Karpas-422 (cell line): Measurements from ENCODE around the gene HES5. TPM values are rescaled to one million over a fixed set of nuclear protein-coding genes. Genes with fewer than 3 reads are reported as not detected.

Source experiments
- DNase-seq: peaks from one replicate; pipeline ENCODE4 v3.0.0-alpha.2; 2015
- H2AFZ ChIP-seq: fragments of 200-600 bp; sonication (generic); 2 replicates; pipeline ENCODE4 v1.6.1; 2014; ENCODE audit warnings: antibody characterized with exemption, low read length, mixed read lengths
- H3K27ac ChIP-seq: fragments of 200-600 bp; sonication (generic); 2 replicates; pipeline ENCODE4 v1.5.1; 2014; ENCODE audit warnings: mild to moderate bottlenecking, low read length, moderate library complexity
- H3K27me3 ChIP-seq: fragments of 200-600 bp; sonication (generic); 2 replicates; pipeline ENCODE4 v1.6.1; 2014; ENCODE audit warnings: low read length, mixed read lengths
- H3K36me3 ChIP-seq: fragments of 200-600 bp; sonication (generic); 2 replicates; pipeline ENCODE4 v1.6.1; 2014; ENCODE audit warnings: low read length, mixed read lengths; ENCODE audit not compliant: insufficient read depth
- H3K4me1 ChIP-seq: fragments of 200-600 bp; sonication (generic); 2 replicates; pipeline ENCODE4 v1.6.1; 2014; ENCODE audit warnings: mild to moderate bottlenecking, low read length, mixed read lengths
- H3K4me2 ChIP-seq: fragments of 200-600 bp; sonication (generic); 2 replicates; pipeline ENCODE4 v1.6.1; 2014; ENCODE audit warnings: low read length, low read depth, mild to moderate bottlenecking; ENCODE audit not compliant: poor library complexity, severe bottlenecking
- H3K4me3 ChIP-seq: fragments of 200-600 bp; sonication (generic); 2 replicates; pipeline ENCODE4 v1.5.1; 2014; ENCODE audit warnings: mild to moderate bottlenecking, antibody characterized with exemption, low read length, mixed read lengths
- H3K79me2 ChIP-seq: fragments of 200-600 bp; sonication (generic); 2 replicates; pipeline ENCODE4 v1.6.1; 2014; ENCODE audit warnings: mild to moderate bottlenecking, low read length, mixed read lengths
- H3K9ac ChIP-seq: fragments of 200-600 bp; sonication (generic); 2 replicates; pipeline ENCODE4 v1.6.0; 2014; ENCODE audit warnings: low read length
- H3K9me2 ChIP-seq: fragments of 200-600 bp; sonication (generic), shearing (Covaris generic); replicated peaks from 2 replicates; pipeline ENCODE4 v1.6.0; 2014; ENCODE audit warnings: mild to moderate bottlenecking, low read length, moderate library complexity; ENCODE audit not compliant: insufficient read depth
- H3K9me3 ChIP-seq: fragments of 300-700, 200-600 bp; sonication (generic); 2 replicates; pipeline ENCODE4 v1.6.1; 2014; ENCODE audit warnings: low read length, mixed read lengths
- H4K20me1 ChIP-seq: fragments of 200-600 bp; sonication (generic); 2 replicates; pipeline ENCODE4 v1.6.1; 2014; ENCODE audit warnings: mild to moderate bottlenecking, antibody characterized with exemption, low read length, low read depth; ENCODE audit not compliant: insufficient read depth
- total RNA-seq: library from RNA; depleted of rRNA; stranded (reverse); fragments of >200 nt; shearing (Covaris generic); gene quantifications from 2 replicates; pipeline ENCODE4 v1.2.3, GENCODE V29; 2014; ENCODE audit warnings: low replicate concordance; rRNA removed

HES5 gene
- total RNA-seq, 1 experiment from 2014 or later: not detected

- no peak overlapping the region for H2AFZ ChIP-seq
- no peaks in the 10 kb centered on the region for H3K9me3 ChIP-seq
- no peaks in the 10 kb centered on the region for H3K36me3 ChIP-seq
- H4K20me1 ChIP-seq: peaks cover 14% of the 10 kb centered on the region; the same call in 1 of the 2 replicates
- no peaks in the 10 kb centered on the region for H3K79me2 ChIP-seq
- peaks cover 5% of the 10 kb centered on the region for H3K4me1 ChIP-seq
- H3K27ac ChIP-seq: no peak overlapping the region
- no peaks in the 10 kb centered on the region for H3K9me2 ChIP-seq
- no peaks in the 10 kb centered on the region for H3K27me3 ChIP-seq
- DNase-seq: no peak
- H3K4me3 ChIP-seq: no peak overlapping the region
- no peak overlapping the region for H3K9ac ChIP-seq
- no peak overlapping the region for H3K4me2 ChIP-seq
Measured at GRCh38 chr1:2480236-2480985, 49.7 kb downstream of the HES5 start.

GRCh38 chr1:2479618-2480017 lies 50.4 kb downstream of the HES5 start:
- Histone ChIP-seq H3K9me3 (no peaks in the 10 kb centered on the region), H3K9ac (no peak overlapping the region), H4K20me1 (peaks cover 14% of the 10 kb centered on the region; the same call in 1 of the 2 replicates), H3K27ac (no peak overlapping the region), H3K79me2 (no peaks in the 10 kb centered on the region), H3K4me3 (no peak overlapping the region), H3K27me3 (no peaks in the 10 kb centered on the region), H3K4me1 (peaks cover 1% of the 10 kb centered on the region), H3K9me2 (no peaks in the 10 kb centered on the region), H3K36me3 (no peaks in the 10 kb centered on the region), H2AFZ (no peak overlapping the region), H3K4me2 (no peak overlapping the region)
- DNase-seq: no peak

GRCh38 chr1:2479186-2479585 lies 50.9 kb downstream of the HES5 start:
- DNase-seq: no peak
- no peaks in the 10 kb centered on the region for H3K4me1 ChIP-seq
- H3K4me3 ChIP-seq: no peak overlapping the region

More at GRCh38 chr1:2479186-2479585, 50.9 kb downstream of the HES5 start:
- H2AFZ ChIP-seq: no peak overlapping the region
- no peak overlapping the region for H3K27ac ChIP-seq
- no peaks in the 10 kb centered on the region for H3K79me2 ChIP-seq
- no peaks in the 10 kb centered on the region for H3K36me3 ChIP-seq
- no peaks in the 10 kb centered on the region for H3K27me3 ChIP-seq
- H4K20me1 ChIP-seq: peaks cover 14% of the 10 kb centered on the region; the same call in 1 of the 2 replicates
- H3K4me2 ChIP-seq: no peak overlapping the region
- H3K9me2 ChIP-seq: no peaks in the 10 kb centered on the region
- no peaks in the 10 kb centered on the region for H3K9me3 ChIP-seq
- no peak overlapping the region for H3K9ac ChIP-seq

Other genes starting within 250 kb of the HES5 start
- 6.2 and 9.8 TPM in 2 replicates for gene MORN1, start 138.7 kb downstream of the HES5 start, total RNA-seq
- gene RER1, start 138.4 kb downstream of the HES5 start, total RNA-seq: 57.2 and 108 TPM in 2 replicates
- 21.4 and 32.4 TPM in 2 replicates for gene PEX10, start 117.7 kb downstream of the HES5 start, total RNA-seq
- 0.11 and 0.19 TPM in 2 replicates for gene PLCH2, start 54.0 kb downstream of the HES5 start, total RNA-seq
- gene PANK4, start 3.7 kb downstream of the HES5 start, total RNA-seq: 25.1 and 25.8 TPM in 2 replicates
- 10.3 and 15.6 TPM in 2 replicates for gene TNFRSF14, start 26.1 kb upstream of the HES5 start, total RNA-seq
- 0.89 and 0.90 TPM in 2 replicates for gene PRXL2B, start 56.5 kb upstream of the HES5 start, total RNA-seq
- not detected in 2 replicates for gene MMEL1, start 102.8 kb upstream of the HES5 start, total RNA-seq